Astrocyte of the cerebellum (primary cell): ENCODE data around the gene RSAD1.

Experiments used
- DNase-seq: peaks from one replicate; pipeline ENCODE4 v3.0.0-alpha.2; 2011; ENCODE audit warnings: low read depth
- H3K4me3 ChIP-seq: 2 replicates; pipeline ENCODE4 v1.5.1; 2011; ENCODE audit warnings: mild to moderate bottlenecking, low read depth, low read length, moderate library complexity
- CTCF ChIP-seq: IDR thresholded peaks from 2 replicates; pipeline ENCODE4 v1.5.1; 2012; ENCODE audit warnings: low read length, low read depth, moderate library complexity, mild to moderate bottlenecking; ENCODE audit errors: missing control alignments
- in situ Hi-C: cut with HindIII; loops from 2 replicates; pipeline ENCODE4 v1.10.0; 2017; ENCODE audit warnings: low sequenced_read_pairs

Gene RSAD1

GRCh38 chr17:50492214-50492613, 13.6 kb downstream of the RSAD1 start:
- in situ Hi-C loops, result no loop called here
- no peak for TF ChIP-seq CTCF
- no peak for DNase-seq
- H3K4me3 ChIP-seq, result no peak overlapping the region

- in situ Hi-C loops, result no loop called here
- DNase-seq, result no peak
- no peak for TF ChIP-seq CTCF
- no peak overlapping the region for H3K4me3 ChIP-seq
Observed at GRCh38 chr17:50493744-50494143, 15.1 kb downstream of the RSAD1 start.

GRCh38 chr17:50495217-50495823, 16.7 kb downstream of the RSAD1 start:
- DNase-seq, result no peak
- H3K4me3 ChIP-seq, result no peak overlapping the region
- no peak for TF ChIP-seq CTCF
- in situ Hi-C loops, result no loop called here

- no peak overlapping the region for H3K4me3 ChIP-seq
- no peak for DNase-seq
- in situ Hi-C loops, result no loop called here
- TF ChIP-seq CTCF, result no peak
Observed at GRCh38 chr17:50495918-50496317, 17.3 kb downstream of the RSAD1 start.

GRCh38 chr17:50498021-50498874, 19.6 kb downstream of the RSAD1 start:
- no peak overlapping the region for H3K4me3 ChIP-seq
- DNase-seq, result no peak
- no peak for TF ChIP-seq CTCF
- in situ Hi-C loops, result no loop called here

GRCh38 chr17:50499270-50499669, 20.6 kb downstream of the RSAD1 start:
- H3K4me3 ChIP-seq, result no peak overlapping the region
- in situ Hi-C loops, result no loop called here
- DNase-seq, result no peak
- no peak for TF ChIP-seq CTCF
